GM12873 (cell line): ENCODE data around the gene NFIA.

Experiments
- TF ChIP-seq, protein P1 (sequence below): IDR thresholded peaks from 2 replicates; pipeline ENCODE4 v1.5.1; 2012; ENCODE audit warnings: low read depth, mild to moderate bottlenecking, moderate library complexity, low read length, control low read depth; ENCODE audit not compliant: insufficient read depth; ENCODE audit errors: missing control alignments

The NFIA gene

DNA sequence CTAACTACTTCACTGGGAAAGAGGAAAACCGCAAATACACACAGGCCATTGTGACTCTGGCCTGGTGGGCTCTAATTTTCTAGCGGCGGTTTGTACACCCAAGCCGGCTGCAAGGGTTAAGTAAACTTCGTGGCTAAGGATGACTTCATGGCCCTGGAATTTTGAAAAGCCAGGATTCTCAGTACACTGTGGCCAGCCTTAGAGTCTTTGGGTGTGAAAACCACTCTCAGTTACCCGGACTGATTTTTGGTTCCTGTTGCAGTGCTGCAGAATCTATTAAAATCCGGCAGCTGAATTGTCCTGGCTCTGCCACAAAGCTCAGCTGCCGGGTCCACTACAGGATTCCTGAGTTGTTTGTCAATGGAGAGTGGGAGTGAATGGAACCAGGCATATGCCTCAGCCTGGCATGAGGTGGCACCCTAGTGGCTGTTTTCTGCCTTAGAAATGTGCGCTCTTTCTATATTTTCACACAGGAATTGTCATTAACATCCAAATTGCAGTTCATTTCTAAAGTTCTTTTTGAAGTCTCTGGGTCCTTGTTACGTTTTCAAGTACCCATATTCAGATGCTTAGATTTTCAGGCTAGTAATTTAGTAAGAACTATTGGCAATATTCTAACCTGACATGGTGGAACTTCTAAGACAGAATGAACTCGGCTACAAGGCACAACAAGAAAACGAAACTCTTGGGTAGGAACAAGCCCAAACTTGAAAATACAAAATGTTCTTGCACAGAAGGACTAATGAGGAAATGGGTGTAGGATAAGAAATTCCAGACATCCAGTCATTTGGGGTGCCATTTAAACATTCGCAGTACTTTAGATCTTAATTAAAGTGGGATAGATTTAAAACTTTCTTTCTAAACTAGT is 255.9 kb downstream of the NFIA start:
- TF ChIP-seq, protein P1, sequence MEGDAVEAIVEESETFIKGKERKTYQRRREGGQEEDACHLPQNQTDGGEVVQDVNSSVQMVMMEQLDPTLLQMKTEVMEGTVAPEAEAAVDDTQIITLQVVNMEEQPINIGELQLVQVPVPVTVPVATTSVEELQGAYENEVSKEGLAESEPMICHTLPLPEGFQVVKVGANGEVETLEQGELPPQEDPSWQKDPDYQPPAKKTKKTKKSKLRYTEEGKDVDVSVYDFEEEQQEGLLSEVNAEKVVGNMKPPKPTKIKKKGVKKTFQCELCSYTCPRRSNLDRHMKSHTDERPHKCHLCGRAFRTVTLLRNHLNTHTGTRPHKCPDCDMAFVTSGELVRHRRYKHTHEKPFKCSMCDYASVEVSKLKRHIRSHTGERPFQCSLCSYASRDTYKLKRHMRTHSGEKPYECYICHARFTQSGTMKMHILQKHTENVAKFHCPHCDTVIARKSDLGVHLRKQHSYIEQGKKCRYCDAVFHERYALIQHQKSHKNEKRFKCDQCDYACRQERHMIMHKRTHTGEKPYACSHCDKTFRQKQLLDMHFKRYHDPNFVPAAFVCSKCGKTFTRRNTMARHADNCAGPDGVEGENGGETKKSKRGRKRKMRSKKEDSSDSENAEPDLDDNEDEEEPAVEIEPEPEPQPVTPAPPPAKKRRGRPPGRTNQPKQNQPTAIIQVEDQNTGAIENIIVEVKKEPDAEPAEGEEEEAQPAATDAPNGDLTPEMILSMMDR = peak; percentile 34

DNA sequence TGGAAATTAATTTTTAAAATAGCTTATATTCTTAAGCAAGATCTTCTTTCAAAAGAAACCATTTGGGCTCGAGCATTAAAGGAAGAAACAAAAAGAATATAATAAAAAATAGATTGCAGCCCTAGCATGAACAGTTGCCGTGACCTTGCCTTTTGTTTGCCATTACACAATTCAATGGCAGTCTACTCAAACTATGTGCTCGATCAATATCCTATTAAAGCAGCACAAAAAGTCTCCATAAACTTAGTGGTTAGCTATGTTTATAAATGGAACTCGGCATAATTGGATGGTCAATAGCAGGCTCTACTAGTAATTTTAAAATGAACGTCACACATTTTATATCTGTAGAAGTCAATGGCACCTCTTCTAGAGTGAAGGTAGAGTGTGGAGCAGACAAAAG is 256.5 kb downstream of the NFIA start:
- TF ChIP-seq, protein P1 = no peak

DNA sequence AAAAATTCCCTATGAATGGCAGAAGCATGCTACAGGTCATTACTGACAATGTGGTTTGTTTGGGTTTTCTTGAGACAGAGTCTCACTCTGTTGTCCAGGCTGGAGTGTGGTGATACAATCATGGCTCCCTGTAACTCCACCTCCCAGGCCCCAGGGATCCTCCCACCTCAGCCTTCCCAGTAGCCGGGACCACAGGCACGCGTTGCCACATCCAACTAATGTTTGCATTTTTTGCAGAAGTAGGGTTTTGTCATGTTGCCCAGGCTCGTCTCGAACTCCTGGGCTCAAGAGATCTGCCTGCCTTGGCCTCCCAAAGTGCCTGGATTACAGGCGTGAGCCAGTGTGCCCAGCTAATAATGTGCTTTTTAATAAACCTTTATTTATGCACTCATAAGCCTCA is 259.1 kb downstream of the NFIA start:
- TF ChIP-seq, protein P1 = no peak

DNA sequence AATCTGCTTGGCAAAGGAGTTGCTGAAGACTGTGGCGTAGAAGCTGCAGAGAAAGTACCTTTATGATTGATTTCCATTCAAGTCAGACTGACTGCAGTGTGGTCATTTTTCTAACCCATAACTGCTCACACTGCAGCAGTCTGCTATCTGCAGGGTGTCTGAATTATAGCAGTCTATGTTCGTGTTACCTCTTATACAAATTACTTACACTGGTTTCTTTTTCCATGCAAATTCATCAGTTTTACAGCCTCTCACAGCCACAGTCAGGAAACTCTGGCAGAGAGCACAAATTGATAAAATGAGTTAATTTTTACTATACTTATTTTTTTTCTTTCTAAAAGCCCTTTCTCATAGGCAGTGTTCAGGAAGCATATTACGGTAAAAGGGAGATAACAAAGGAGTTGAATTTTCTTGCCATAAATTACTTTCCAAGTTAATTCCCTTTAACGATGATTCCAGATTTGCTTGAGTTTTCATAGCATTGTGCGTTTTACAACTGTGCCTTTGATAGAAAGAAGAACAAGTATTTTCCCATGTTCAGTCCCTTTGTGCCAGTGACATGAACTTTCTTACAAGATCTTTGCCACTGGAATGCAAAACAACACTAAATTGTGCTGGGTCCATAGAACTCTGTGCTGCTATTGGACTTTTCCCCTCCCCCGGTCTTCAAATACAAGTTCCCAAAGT is 261.5 kb downstream of the NFIA start:
- TF ChIP-seq, protein P1 = no peak

DNA sequence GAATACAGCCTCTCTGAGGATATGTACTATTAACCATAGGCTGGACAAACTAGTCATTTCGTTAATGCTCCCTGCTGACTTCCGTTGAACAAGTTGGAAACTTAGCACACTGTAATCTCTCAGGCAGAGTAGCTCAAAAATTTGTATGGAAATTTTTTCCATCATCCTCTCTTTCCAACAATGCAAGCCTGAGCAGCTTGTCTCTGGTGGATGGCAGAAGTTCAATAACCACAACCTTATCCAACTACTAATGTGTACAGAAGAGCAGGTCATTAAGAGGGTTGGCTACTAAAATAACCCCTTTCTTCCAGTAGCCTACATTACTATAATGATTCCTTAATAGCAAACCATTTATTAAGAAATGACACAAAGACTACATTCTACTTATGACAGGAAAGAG is 262.3 kb downstream of the NFIA start:
- TF ChIP-seq, protein P1 = no peak

DNA sequence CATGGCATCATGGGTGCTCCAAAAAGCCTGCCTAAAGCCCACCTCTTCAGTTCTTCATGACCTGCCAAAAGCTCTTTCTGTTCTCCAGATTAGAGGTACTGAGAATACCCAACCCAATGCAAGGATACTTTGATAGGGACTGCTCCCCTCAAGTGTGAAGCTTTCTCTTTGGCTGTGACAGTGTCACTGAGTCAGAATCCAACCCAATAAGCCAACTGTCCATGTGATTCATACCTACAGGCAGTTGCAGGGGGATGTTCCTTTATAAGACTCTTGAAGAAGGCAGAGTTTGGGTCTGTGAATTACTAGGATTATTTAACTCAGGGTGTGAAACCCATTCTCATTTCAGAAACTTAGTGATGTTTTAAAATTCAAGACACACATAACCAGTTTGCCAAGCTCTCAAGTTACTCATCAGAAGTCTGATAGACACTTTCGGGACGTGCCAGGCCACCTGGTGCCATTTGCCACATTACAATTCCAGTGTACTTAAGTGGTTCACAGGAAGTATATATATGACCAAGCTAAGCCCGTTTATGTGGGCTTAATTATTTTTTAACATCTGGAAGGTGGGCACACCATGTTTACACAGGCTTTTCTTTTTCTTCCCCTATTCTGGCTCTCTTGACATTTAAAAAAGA is 265.8 kb downstream of the NFIA start:
- TF ChIP-seq, protein P1 = no peak

DNA sequence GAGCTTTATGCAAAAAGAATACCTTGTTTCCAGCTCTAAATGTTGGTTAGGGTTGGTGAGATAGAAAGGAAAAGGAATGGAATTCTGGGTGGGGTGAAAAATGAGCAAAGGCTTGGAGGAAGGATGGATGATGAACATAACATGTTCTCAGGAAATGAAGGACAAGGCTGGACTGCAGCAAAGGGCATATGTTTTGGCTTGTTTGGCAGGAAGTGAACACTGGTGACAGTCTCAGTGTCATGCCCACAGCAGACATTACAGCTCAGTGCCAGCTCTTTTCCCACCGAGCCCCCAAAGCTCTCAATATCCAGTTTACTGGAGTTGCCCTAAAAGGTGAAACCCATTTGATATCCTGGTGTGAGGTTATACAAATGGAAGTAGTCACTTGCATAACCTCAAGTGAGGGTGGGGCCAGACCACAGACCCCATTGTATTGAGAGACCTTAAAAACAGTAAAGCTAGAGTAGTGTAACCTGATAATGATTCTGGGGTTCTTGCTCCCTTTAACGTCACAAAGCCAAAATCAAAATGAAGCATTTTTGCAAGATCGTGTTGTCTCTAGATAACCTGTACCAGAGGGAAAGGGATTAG is 270.6 kb downstream of the NFIA start:
- TF ChIP-seq, protein P1 = no peak
